ENCODE data around the gene ZNF556. TPM values are rescaled to one million over a fixed set of nuclear protein-coding genes. Genes with fewer than 3 reads are reported as not detected.

ZNF556 gene
- polyA plus RNA-seq, 1 of the 3 experiments (the other 2 are of a cell fraction), result 0.46 TPM

GRCh38 chr19:2853015-2853606 is 14.0 kb upstream of the ZNF556 start:
- Histone ChIP-seq H3K9me2 (no peaks in the 10 kb centered on the region), H3K9me3 (peaks cover 31% of the 10 kb centered on the region), H4K20me1 (ENCODE audit: insufficient read depth) (no peaks in the 10 kb centered on the region), H3K4me2 (no peak overlapping the region), H3K27me3 (ENCODE audit: insufficient read depth) (no peaks in the 10 kb centered on the region), H3K4me1 (ENCODE audit: control insufficient read depth in 1 of 2, insufficient read depth in 2 of 2, low read depth in 1 of 2, low read length in 1 of 2) (no peaks in the 10 kb centered on the region), H2AFZ (ENCODE audit: low read depth) (no peak overlapping the region), H3K9ac (no peak overlapping the region), H3K4me3 (ENCODE audit: low read depth in 2 of 2, low read length in 1 of 2) (peak overlapping the region in 1 of 2 experiments; percentile 6; a peak in 1 of 4 replicates), H3F3A (replicated peaks; ENCODE audit: insufficient read depth) (no peaks in the 10 kb centered on the region), H3K79me2 (ENCODE audit: insufficient read depth) (peaks cover 11% of the 10 kb centered on the region; the same call in 1 of the 2 replicates), H3K27ac (ENCODE audit: low read depth in 2 of 2, low read length in 1 of 2) (no peak overlapping the region), H3K36me3 (replicated peaks in 1 of 2; ENCODE audit: control insufficient read depth in 1 of 2, insufficient read depth in 2 of 2, low read length in 1 of 2) (peaks cover 34 to 56% of the 10 kb centered on the region in 2 experiments)
- ChIA-PET CTCF (no interaction called here), POLR2A (no interaction called here)
- DNase-seq, result no peak
- WGBS (ENCODE audit: low lambda C conversion rate), result 96% methylated on average over 11 of the region's 11 CpGs
- TF ChIP-seq SIN3A (IDR thresholded peaks at IDR 0.05; ENCODE audit: borderline replicate concordance, low read depth, low read length) (no peak), TCF12 (IDR thresholded peaks at IDR 0.05) (no peak), NFIC (IDR thresholded peaks at IDR 0.05; ENCODE audit: borderline replicate concordance) (no peak), GABPA (IDR thresholded peaks at IDR 0.05; ENCODE audit: low read depth) (no peak), USF2 (IDR thresholded peaks at IDR 0.05; ENCODE audit: borderline replicate concordance, low read depth, low read length) (no peak), TEAD4 (IDR thresholded peaks at IDR 0.05; ENCODE audit: borderline replicate concordance, insufficient read depth) (no peak), FOXM1 (IDR thresholded peaks at IDR 0.05; ENCODE audit: low read depth) (no peak)

GRCh38 chr19:2854849-2855248 is 12.3 kb upstream of the ZNF556 start:
- ChIA-PET CTCF (interaction anchor here (1.0 kb wide), 1 partner anchor 33 kb away, joined by 3 read pairs; no protein-coding TSS in a partner anchor), POLR2A (interaction anchor here (0.6 kb wide), 1 partner anchor 14 kb away, joined by 3 read pairs; no protein-coding TSS in a partner anchor)
- Histone ChIP-seq H3K79me2 (ENCODE audit: insufficient read depth) (no peaks in the 10 kb centered on the region), H3K4me1 (ENCODE audit: control insufficient read depth in 1 of 2, insufficient read depth in 2 of 2, low read depth in 1 of 2, low read length in 1 of 2) (no peaks in the 10 kb centered on the region), H2AFZ (ENCODE audit: low read depth) (no peak overlapping the region), H3K36me3 (replicated peaks in 1 of 2; ENCODE audit: control insufficient read depth in 1 of 2, insufficient read depth in 2 of 2, low read length in 1 of 2) (peaks cover 34 to 59% of the 10 kb centered on the region in 2 experiments), H3K9me3 (peaks cover 26% of the 10 kb centered on the region), H3K4me3 (ENCODE audit: low read depth in 2 of 2, low read length in 1 of 2) (no peak overlapping the region; a peak in 1 of 4 replicates), H3F3A (replicated peaks; ENCODE audit: insufficient read depth) (no peaks in the 10 kb centered on the region), H3K9ac (no peak overlapping the region), H3K27ac (ENCODE audit: low read depth in 2 of 2, low read length in 1 of 2) (no peak overlapping the region), H4K20me1 (ENCODE audit: insufficient read depth) (no peaks in the 10 kb centered on the region), H3K27me3 (ENCODE audit: insufficient read depth) (no peaks in the 10 kb centered on the region), H3K4me2 (no peak overlapping the region), H3K9me2 (no peaks in the 10 kb centered on the region)
- no peak for DNase-seq
- no peak for TF ChIP-seq POLR2AphosphoS5 (IDR thresholded peaks at IDR 0.05; ENCODE audit: low read depth, low read length)
- no peak for TF ChIP-seq RAD21 (IDR thresholded peaks at IDR 0.05; ENCODE audit: low read length)
- no peak for TF ChIP-seq TCF12 (IDR thresholded peaks at IDR 0.05)
- TF ChIP-seq RXRA (IDR thresholded peaks at IDR 0.05; ENCODE audit: borderline replicate concordance, low read depth), result no peak
- no peak for TF ChIP-seq FOXM1 (IDR thresholded peaks at IDR 0.05; ENCODE audit: low read depth)
- TF ChIP-seq IRF3 (IDR thresholded peaks at IDR 0.05; ENCODE audit: low read depth, low read length), result no peak
- WGBS (ENCODE audit: low lambda C conversion rate), result 84% methylated on average over 3 of the region's 3 CpGs

Measured in SK-N-SH (cell line).